Measurements from ENCODE around the gene ASB4.
"Not testable (repeated sequence)": the region's sequence is repeated elsewhere in the genome, so short reads cannot be mapped to it uniquely, and the experiment has no call there.

ASB4 gene

GRCh38 chr7:95479992-95480624 is 5.6 kb upstream of the ASB4 start:
- DNase-seq: no peak

- DNase-seq: no peak
These were observed 4.2 kb upstream of the ASB4 start for GRCh38 chr7:95481271-95482165.

- DNase-seq: no peak
These were observed 3.3 kb upstream of the ASB4 start for GRCh38 chr7:95482424-95482823.

- DNase-seq: no peak
These were observed 4.6 kb downstream of the ASB4 start for GRCh38 chr7:95490231-95490762.

- no peak for DNase-seq
These were observed 5.5 kb downstream of the ASB4 start for GRCh38 chr7:95491201-95491600.

GRCh38 chr7:95491634-95492314 is 6.0 kb downstream of the ASB4 start:
- DNase-seq: no peak

GRCh38 chr7:95493247-95493646 is 7.5 kb downstream of the ASB4 start:
- no peak for DNase-seq

- DNase-seq: no peak
These were observed 8.1 kb downstream of the ASB4 start for GRCh38 chr7:95493844-95494243.

GRCh38 chr7:95501261-95501832 is 15.6 kb downstream of the ASB4 start:
- DNase-seq: no peak

GRCh38 chr7:95502403-95502802 is 16.7 kb downstream of the ASB4 start:
- DNase-seq: no peak

GRCh38 chr7:95503271-95504131 is 17.8 kb downstream of the ASB4 start:
- no peak for DNase-seq

- not testable (repeated sequence) for DNase-seq
These were observed 18.4 kb downstream of the ASB4 start for GRCh38 chr7:95504132-95504588.

- no peak for DNase-seq
These were observed 23.0 kb downstream of the ASB4 start for GRCh38 chr7:95508780-95509179.

GRCh38 chr7:95509199-95509598 is 23.5 kb downstream of the ASB4 start:
- no peak for DNase-seq

GRCh38 chr7:95511716-95512260 is 26.0 kb downstream of the ASB4 start:
- peak; percentile 36 for DNase-seq

GRCh38 chr7:95517458-95517857 is 31.7 kb downstream of the ASB4 start:
- no peak for DNase-seq

GRCh38 chr7:95517870-95518269 is 32.1 kb downstream of the ASB4 start:
- no peak for DNase-seq

- DNase-seq: no peak
These were observed 34.4 kb downstream of the ASB4 start for GRCh38 chr7:95520136-95520535.

GRCh38 chr7:95525503-95525902 is 39.8 kb downstream of the ASB4 start:
- DNase-seq: no peak

- no peak for DNase-seq
These were observed 40.5 kb downstream of the ASB4 start for GRCh38 chr7:95526128-95526738.
